Sciatic nerve (tissue), 2 donors: ENCODE results near the gene CC2D1A. TPM values are rescaled to one million over a fixed set of nuclear protein-coding genes. Genes with fewer than 3 reads are reported as not detected.
"Not testable (repeated sequence)": the region's sequence is repeated elsewhere in the genome, so short reads cannot be mapped to it uniquely, and the experiment has no call there.

ENCODE experiments used
- ATAC-seq: fragments of 200-7000 bp; cut with Tn5 transposase; one replicate; pipeline ENCODE4 v1.9.1; 2020; ENCODE audit warnings: mild to moderate bottlenecking, moderate library complexity
- DNase-seq: peaks from one replicate; pipeline ENCODE4 v3.0.0-alpha.2; 2020; ENCODE audit warnings: low spot score
- intact Hi-C: fragments of 100-400 bp; cut with DNase I; formaldehyde crosslinking; loops from one replicate; pipeline ENCODE4 v1.14.2; 2022
- total RNA-seq: library from RNA; stranded (reverse); fragmentation: NEBNext Ultra II Directional; extraction: Animal tissue kit (Norgen Biotek cat#: 25700); gene quantifications from one replicate; pipeline ENCODE4 v1.2.1, GENCODE V29; 2021
- donor health status: DM: no; HTN: no; CAD: no.
- donor health status: DM: no; HTN: no; CAD: no.

CC2D1A gene
- total RNA-seq, 1 donor from 2014 or later, result 45.3 TPM

GRCh38 chr19:13955662-13956364 lies 49.8 kb downstream of the CC2D1A start:
- no peak for DNase-seq
- ATAC-seq, result no peak
- intact Hi-C loops, result no loop called here

- DNase-seq (no peak), ATAC-seq (no peak)
- intact Hi-C loops, result no loop called here
These were observed 50.4 kb downstream of the CC2D1A start for GRCh38 chr19:13956365-13956744.

- DNase-seq (no peak), ATAC-seq (no peak)
- intact Hi-C loops, result no loop called here
These were observed 51.0 kb downstream of the CC2D1A start for GRCh38 chr19:13957051-13957450.

- no peak for DNase-seq
- intact Hi-C loops, result no loop called here
- ATAC-seq, result no peak
These were observed 52.0 kb downstream of the CC2D1A start for GRCh38 chr19:13958043-13958442.

GRCh38 chr19:13959141-13959961 lies 53.4 kb downstream of the CC2D1A start:
- ATAC-seq, result no peak
- DNase-seq, result no peak
- intact Hi-C loops, result no loop called here

- DNase-seq (no peak), ATAC-seq (peak; percentile 11)
- intact Hi-C loops, result no loop called here
These were observed 54.2 kb downstream of the CC2D1A start for GRCh38 chr19:13959962-13960862.

- ATAC-seq, result peak; percentile 4
- no peak for DNase-seq
- intact Hi-C loops, result no loop called here
These were observed 55.1 kb downstream of the CC2D1A start for GRCh38 chr19:13960863-13961784.

GRCh38 chr19:13961826-13962698 lies 56.1 kb downstream of the CC2D1A start:
- DNase-seq, result no peak
- no peak for ATAC-seq
- intact Hi-C loops, result no loop called here

GRCh38 chr19:13962699-13963602 lies 57.0 kb downstream of the CC2D1A start:
- ATAC-seq (no peak), DNase-seq (no peak)
- intact Hi-C loops, result no loop called here

- intact Hi-C loops, result no loop called here
- DNase-seq, result no peak
- no peak for ATAC-seq
These were observed 57.7 kb downstream of the CC2D1A start for GRCh38 chr19:13963603-13964105.

- intact Hi-C loops, result no loop called here
These were observed 58.8 kb downstream of the CC2D1A start for GRCh38 chr19:13964776-13965175.

GRCh38 chr19:13965377-13965896 lies 59.4 kb downstream of the CC2D1A start:
- DNase-seq (no peak), ATAC-seq (no peak)
- intact Hi-C loops, result no loop called here

More at GRCh38 chr19:13964776-13965175, 58.8 kb downstream of the CC2D1A start:
- ATAC-seq, result no peak
- DNase-seq, result no peak

GRCh38 chr19:13965926-13966683 lies 60.1 kb downstream of the CC2D1A start:
- ATAC-seq, result no peak
- no peak for DNase-seq
- intact Hi-C loops, result no loop called here

GRCh38 chr19:13966684-13967128 lies 60.7 kb downstream of the CC2D1A start:
- ATAC-seq (peak; percentile 8), DNase-seq (no peak)
- intact Hi-C loops, result no loop called here

- intact Hi-C loops, DNase-seq, ATAC-seq: not testable (repeated sequence)
These were observed 61.2 kb downstream of the CC2D1A start for GRCh38 chr19:13967206-13967605.
